Stimulated activated CD8-positive, alpha-beta memory T cell treated with anti-CD3 and anti-CD28 coated beads, Interleukin-15, amount 100 ng/mL, for 4 hours (primary cell): ENCODE results near the gene NTM.
"Not testable (repeated sequence)": the region's sequence is repeated elsewhere in the genome, so short reads cannot be mapped to it uniquely, and the experiment has no call there.

ENCODE experiments used
- DNase-seq, 2 donors: peaks; one replicate each; pipeline ENCODE4 v3.0.0-alpha.2; 2020; ENCODE audit warnings: low read depth in 2 of 2

The NTM gene

GRCh38 chr11:132349811-132350733 is 979.7 kb downstream of the NTM start:
- DNase-seq, result no peak

DNA sequence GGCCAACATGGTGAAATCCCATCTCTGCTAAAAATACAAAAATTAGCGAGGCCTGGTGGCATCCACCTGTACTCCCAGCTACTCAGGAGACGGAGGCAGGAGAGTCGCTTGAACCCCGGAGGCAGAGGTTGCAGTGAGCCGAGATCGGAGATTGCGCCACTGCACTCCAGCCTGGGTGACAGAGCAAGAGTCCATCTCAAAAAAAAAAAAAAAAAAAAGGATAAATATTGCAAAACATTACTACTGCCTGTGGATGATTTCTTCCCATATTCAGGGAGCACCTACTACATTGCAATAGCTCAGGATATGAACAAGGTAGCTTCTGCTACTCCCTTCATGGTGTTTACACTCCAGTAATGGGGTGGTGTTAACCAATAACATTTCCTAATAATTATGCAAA is 980.6 kb downstream of the NTM start:
- no peak for DNase-seq

GRCh38 chr11:132352497-132352896 is 982.1 kb downstream of the NTM start:
- no peak for DNase-seq

GRCh38 chr11:132353255-132353654 is 982.8 kb downstream of the NTM start:
- no peak for DNase-seq

DNA sequence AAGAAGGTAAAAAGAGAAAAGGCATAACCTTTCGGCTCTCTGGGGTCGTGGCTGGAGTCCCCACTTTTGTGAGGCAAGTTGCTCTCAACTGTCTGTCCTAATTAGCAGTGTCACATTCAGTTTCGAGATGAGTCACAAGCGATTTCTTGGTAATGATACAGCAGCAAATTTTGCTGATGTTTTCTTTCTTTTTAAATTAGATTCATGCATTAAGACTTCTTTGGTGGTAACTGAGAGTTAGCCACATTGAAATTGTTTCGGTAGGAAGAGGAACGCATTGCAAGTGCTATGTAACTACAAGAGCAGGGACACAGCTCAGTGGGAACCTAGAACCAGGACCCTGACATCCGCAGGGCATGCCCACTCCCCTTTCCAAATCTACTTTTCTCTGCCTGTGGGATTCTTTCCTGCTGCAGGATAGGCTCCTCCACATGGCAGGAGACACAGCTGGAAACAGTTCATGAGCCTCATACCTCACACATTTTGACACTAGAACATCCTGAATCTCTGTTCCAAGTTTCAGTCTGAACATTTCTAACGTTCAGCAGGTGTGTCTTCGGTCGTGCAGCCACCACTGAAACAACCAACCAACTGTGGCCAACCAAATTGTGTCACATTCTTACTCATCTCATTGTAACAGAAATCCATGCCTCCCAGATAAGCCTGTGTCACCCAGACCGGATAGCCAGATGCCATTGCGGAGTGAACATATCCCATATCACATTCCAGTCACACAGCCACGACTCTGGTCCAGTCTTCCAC is 987.6 kb downstream of the NTM start:
- no peak for DNase-seq

DNA sequence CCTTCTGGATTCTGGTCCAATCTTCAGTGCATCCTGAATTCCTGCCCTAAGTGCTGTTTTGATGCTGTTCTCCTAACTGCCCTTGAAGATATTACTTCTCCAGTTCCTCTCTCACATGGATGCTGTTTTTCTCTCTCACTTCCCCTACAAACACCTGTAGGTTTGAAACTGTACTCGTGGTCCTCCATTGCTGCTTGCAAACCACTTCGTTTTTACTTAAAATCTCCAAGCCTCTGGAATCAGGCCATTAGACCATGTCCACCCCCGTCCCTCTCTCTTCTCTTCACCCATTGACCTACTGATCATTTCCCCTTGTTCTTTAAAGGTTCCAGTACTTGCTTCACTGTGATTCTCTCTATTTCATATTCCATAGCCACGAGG is 988.1 kb downstream of the NTM start:
- no peak for DNase-seq

DNA sequence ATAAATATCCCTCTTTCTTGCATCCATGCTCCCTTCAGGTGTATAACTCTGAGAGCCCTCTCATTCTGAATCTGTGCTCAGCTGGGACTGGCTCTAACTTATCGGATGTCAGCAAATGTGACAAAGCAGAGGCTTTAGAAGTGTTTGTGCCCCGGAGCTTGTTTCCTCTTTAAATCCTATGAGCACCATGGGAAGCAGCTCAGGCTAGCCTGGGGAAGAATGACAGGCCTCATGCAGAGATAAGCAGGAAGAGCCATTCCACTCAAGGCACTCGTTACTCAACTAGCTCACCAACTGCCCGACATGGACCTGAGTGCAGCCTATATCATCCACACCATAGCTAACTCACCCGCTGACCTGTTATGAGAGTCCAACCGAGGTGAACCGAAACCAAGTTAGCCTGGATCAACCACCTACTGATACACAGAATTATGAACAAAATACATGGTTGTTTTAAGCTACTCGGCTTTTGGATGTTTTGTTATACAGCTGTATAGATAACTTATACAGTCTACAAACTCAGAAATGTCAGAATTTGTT is 990.7 kb downstream of the NTM start:
- DNase-seq, result no peak

DNA sequence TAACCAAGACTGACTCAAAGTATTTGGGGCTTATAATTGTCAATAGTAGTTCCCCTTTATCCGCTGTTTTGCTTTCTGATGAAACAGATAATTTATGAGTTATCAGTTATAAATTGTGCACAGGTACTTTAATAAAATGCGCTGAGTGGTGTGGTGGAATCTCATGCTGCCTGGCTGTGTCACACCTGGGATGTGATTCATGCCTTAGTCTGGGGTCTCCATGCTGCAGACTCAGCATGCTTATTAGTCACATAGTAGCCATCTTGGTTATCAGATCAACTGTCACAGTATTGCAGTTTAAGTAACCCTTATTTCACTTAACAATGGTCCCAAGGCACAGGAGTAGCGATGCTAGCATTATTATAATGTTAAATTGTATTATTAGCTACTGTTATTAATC is 995.2 kb downstream of the NTM start:
- DNase-seq, result no peak

- no peak for DNase-seq
Observed at GRCh38 chr11:132367293-132367692, 996.9 kb downstream of the NTM start.

GRCh38 chr11:132370114-132370513 is 999.7 kb downstream of the NTM start:
- DNase-seq, result not testable (repeated sequence)

DNA sequence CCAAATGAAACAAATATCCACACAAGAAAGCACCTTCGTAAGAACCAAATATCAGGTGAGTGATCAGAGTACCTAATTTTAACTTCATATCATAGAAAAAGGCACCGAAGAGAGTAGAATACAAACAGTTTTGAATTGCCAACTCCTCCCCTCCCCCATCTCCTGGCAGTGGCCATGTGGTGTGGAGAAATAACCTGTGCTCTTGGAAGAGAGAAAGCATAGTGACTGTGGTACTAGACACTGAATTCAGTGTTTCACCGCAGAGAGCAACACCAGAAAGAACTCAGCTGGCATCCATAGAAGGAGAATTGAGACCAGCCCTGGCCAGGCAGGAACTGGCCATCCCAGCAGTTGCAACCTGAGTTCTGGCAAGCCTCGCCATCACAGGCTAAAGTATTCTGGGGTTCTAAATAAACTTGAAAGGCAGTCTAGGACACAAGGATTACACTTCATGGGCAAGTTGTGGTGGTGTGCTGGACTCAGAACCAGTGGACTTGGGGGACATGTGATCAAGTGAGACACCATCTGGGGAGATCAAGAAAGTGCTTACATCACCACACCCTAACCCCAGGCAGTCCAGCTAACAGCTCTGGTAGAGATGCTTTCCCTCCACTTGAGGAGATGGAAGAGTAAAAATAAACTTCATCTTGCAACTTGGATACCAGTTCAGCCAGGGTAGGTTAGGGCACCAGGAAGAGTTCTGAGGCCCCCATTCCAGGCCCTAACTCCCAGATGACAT is 1003.2 kb downstream of the NTM start:
- no peak for DNase-seq

DNA sequence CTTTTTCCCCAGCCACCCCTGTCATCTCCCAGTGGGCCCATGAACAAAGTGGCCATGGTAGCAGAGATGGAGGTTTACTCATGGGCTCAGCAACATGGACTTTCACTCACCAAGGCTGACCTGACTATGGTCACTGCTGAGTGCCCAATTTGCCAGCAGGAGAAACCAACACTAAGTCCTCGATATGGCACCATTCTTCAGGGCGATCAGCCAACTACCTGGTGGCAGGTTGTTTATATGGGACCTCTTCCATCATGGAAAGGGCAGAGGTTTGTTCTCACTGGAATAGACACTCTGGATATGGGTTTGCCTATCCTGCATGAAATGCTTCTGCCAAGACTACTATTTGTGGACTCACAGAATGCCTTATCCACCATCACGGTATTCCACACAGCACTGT is 1009.1 kb downstream of the NTM start:
- no peak for DNase-seq
